Measurements from ENCODE around the gene TENT5C.

Gene TENT5C

DNA sequence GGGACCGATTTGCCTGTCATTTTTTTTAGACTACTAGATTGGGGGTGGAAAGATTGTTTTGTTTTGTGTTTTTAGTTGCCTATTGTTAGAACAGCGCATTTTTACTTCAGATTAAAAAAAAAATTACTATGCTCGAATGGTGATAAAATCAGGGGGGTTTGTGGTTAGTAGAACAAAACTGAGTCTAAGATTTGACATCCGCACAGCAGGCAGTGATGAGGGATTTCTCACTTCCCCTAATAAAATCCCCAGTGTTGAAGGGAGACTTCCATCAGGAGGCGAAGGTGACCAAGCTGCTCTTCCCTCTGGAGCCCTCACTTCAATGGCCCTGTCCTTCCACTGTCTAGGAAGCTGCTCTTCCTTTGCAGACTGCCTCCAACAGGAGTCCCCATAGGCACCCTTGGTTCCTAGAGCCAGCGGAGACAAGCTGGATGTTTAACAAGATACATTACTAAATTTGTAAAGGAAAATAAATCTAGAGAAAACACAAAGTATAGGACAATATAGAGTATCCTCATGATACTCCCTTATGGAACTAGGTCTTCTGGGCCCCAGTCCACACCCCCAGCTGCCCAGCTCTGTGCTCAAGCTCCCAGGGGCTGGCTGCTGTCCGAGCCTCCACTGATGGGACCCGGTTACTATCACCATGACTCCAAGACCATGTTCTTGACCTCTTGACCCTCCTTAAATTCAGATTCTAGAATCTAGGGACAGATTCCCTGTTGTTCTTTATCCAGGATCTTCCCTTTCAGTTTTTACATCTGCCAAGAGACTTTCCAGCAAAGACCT lies 31.0 kb downstream of the TENT5C start:
- no peak for TF ChIP-seq ZNF274 (IDR thresholded peaks at IDR 0.05; ENCODE audit: low read depth, low read length)
- H3K4me3 ChIP-seq (ENCODE audit: low read length): no peak overlapping the region

GRCh38 chr1:117638141-117638540 lies 32.3 kb downstream of the TENT5C start:
- no peak for TF ChIP-seq ZNF274 (IDR thresholded peaks at IDR 0.05; ENCODE audit: low read depth, low read length)

GRCh38 chr1:117638759-117639158 lies 32.9 kb downstream of the TENT5C start:
- no peak for TF ChIP-seq ZNF274 (IDR thresholded peaks at IDR 0.05; ENCODE audit: low read depth, low read length)
- H3K4me3 ChIP-seq (ENCODE audit: low read length): no peak overlapping the region

More at GRCh38 chr1:117638141-117638540, 32.3 kb downstream of the TENT5C start:
- no peak overlapping the region for H3K4me3 ChIP-seq (ENCODE audit: low read length)

DNA sequence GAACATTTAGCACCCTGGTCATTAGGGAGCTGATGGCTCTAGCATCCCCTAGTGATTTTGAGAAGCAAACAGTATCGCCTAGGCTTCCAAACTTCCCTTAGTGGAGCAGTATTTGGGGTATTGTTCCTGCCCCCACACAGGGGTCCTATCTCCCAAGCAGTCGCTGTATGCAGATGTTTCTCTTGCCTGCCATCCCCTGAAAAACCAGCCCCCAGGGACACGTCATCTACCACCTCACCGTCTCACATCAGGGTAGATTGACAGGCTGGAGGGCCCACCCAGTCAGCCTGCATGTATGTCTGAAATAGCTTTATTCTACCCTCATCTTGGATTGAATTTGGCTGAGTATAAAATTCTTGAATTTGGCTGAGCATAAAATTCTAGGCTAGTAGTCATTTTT lies 33.9 kb downstream of the TENT5C start:
- no peak for TF ChIP-seq ZNF274 (IDR thresholded peaks at IDR 0.05; ENCODE audit: low read depth, low read length)
- no peak overlapping the region for H3K4me3 ChIP-seq (ENCODE audit: low read length)

DNA sequence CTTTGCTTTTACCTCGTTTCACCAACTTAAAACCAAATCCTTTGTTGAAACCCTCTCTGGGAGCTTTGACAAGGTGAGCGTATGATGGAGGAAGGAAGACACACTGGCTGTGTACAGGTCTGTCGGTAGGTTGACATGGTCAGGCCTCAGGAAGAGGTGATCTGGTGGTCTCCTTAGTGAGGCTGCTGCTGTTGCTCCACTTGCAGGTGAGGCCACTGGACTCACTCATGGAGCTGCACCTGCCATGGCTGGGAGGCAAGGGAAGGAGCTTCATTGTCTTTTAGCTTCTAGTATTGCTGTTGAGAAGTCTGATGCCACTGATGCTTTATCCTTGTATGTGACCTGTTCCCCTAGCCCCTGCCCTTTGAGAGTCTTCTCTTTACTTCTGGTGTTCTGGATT lies 35.7 kb downstream of the TENT5C start:
- TF ChIP-seq ZNF274 (IDR thresholded peaks at IDR 0.05; ENCODE audit: low read depth, low read length): no peak
- no peak overlapping the region for H3K4me3 ChIP-seq (ENCODE audit: low read length)

GRCh38 chr1:117642963-117643362 lies 37.1 kb downstream of the TENT5C start:
- no peak for TF ChIP-seq ZNF274 (IDR thresholded peaks at IDR 0.05; ENCODE audit: low read depth, low read length)
- H3K4me3 ChIP-seq (ENCODE audit: low read length): no peak overlapping the region

- TF ChIP-seq ZNF274 (IDR thresholded peaks at IDR 0.05; ENCODE audit: low read depth, low read length): no peak
- no peak overlapping the region for H3K4me3 ChIP-seq (ENCODE audit: low read length)
Observed at GRCh38 chr1:117643601-117644000, 37.8 kb downstream of the TENT5C start.

DNA sequence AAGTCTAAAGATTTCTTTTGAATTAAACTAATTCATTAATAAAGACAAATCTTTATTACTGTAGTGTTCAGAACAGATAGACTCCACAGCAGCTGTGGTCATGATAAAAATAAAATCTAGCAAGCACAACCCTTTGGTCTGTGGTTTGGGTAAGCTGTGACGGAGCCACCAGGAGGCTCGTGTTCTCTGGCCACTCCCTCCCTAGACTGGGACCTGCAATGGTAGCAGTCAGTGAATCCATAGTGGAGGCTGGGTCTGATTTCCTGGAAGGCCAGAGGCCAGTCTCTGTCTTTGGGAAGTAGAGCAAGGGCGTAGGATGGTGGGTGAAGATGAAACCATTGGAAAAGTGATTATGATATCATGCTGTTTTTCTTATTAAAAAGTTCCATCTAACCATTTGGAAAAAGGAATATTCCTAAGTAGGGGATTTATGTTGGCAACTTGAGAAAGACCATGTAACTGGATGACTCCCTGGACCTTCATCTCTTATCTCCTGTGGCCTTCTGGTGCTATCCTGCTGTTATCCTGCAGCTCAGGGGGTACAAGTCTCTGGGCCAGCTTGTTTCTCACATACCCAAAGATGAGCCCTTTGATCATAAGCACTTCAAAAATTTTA lies 39.0 kb downstream of the TENT5C start:
- no peak for TF ChIP-seq ZNF274 (IDR thresholded peaks at IDR 0.05; ENCODE audit: low read depth, low read length)
- no peak overlapping the region for H3K4me3 ChIP-seq (ENCODE audit: low read length)

- no peak for TF ChIP-seq ZNF274 (IDR thresholded peaks at IDR 0.05; ENCODE audit: low read depth, low read length)
- H3K4me3 ChIP-seq (ENCODE audit: low read length): no peak overlapping the region
Observed at GRCh38 chr1:117645343-117645742, 39.5 kb downstream of the TENT5C start.

DNA sequence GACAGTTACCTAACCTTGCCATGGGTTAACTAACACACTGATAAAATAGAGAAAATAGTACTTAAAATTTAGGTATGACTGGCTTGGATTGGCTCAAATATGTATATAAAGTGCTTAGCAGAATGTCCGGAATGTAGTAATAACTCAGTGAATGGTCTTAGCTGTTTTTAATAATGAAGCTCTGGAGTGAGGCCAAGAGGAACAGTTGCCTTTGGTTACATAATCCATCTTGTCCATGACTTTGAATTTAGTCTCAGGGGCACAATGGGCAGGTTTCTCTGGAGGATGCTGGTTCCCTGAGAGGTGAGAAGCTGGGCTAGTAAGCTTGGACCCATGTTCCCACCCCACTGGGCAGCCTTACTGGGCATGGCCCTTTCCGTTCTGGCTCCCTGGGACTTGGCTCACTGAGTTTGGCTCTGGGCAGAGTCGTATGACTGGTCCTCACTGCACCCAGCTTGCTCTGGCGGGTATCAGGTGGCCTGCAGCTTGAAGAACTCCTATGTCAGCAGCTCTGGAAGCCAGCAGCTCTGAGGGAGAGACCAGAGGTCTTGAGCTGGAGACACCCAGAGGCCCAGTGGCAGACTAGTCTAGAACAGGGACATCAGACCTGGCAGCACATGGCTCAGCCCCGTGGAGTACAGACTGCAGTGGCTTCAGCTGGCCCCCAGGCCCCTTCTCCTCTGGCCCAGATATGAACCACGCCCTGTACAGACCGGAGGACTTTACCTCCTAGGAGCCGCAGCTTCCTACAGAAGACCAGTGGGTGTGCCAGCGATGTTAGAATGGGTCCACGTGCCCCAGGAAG lies 40.4 kb downstream of the TENT5C start:
- H3K4me3 ChIP-seq (ENCODE audit: low read length): no peak overlapping the region
- TF ChIP-seq ZNF274 (IDR thresholded peaks at IDR 0.05; ENCODE audit: low read depth, low read length): no peak

- H3K4me3 ChIP-seq (ENCODE audit: low read length): no peak overlapping the region
- no peak for TF ChIP-seq ZNF274 (IDR thresholded peaks at IDR 0.05; ENCODE audit: low read depth, low read length)
Observed at GRCh38 chr1:117646956-117647355, 41.1 kb downstream of the TENT5C start.

DNA sequence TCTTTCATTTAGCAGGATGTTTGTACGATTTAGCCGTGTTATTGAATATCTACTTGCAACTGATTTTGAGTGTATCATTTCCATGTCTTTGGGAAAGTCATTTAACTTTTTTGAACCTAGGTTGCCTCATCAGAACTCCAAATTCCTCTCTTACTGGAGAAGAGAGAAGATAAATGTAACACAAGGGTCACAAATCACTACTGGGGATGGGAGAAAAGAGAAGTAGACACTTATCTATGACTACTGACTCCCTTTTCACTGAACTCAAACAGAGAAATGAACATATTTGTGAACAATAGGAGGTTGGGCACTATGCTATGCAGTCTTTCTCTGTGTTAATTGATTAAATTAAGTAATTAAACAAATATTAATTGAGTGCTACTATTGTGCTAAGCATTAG lies 42.2 kb downstream of the TENT5C start:
- TF ChIP-seq ZNF274 (IDR thresholded peaks at IDR 0.05; ENCODE audit: low read depth, low read length): no peak
- no peak overlapping the region for H3K4me3 ChIP-seq (ENCODE audit: low read length)

DNA sequence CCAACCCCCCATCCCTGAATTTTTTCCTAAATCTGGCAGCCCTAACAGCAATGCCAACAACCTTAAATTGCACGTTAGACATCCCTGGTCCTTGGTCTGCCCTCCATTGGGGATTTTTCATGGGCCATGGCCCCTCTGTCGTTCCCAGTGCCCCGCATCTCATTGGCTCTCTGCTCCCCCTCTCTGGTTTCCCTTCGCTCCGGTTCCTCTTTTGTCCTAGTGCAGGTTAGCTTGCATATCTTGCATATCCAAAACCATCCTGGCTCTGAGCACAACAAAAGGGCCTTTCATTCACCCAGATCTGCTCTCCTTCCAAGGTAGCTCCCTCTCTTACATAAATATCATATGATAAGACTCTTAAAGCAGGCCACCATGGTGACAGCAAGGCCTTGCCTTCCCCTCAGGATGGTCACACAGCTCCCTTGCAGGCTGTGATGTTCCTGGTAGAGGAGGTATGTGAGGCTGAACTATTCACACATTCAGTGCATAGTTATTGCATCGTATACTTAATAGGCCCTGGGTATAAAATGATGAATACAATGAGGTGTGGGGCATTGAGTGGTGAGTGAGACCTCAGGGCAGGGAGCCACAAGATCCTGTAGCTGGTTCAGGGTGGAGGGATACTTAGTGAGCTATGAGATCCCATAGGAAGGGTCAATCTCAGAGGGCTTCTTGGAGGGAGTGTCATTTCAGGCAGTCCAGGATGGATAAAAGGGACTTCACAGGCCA lies 45.2 kb downstream of the TENT5C start:
- no peak overlapping the region for H3K4me3 ChIP-seq (ENCODE audit: low read length)
- no peak for TF ChIP-seq ZNF274 (IDR thresholded peaks at IDR 0.05; ENCODE audit: low read depth, low read length)

DNA sequence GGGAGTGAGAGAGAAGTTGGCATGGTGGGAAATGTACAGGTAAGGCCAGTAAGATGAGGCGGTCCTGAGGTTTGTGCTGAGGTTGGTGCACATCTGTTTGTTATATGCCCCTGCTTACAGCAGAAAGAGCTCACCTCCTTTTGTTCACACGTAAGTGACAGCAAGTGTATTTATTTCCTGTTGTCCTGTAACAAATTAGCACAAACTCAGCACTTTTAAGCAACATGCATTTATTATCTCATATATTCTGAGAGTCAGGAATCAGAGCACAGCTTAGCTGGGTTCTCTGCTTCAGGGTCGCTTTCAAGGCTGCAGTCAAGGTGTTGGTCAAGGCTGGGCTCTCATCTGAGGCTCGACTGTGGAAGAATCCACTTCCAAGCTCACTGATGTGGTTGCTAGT lies 45.8 kb downstream of the TENT5C start:
- no peak overlapping the region for H3K4me3 ChIP-seq (ENCODE audit: low read length)
- TF ChIP-seq ZNF274 (IDR thresholded peaks at IDR 0.05; ENCODE audit: low read depth, low read length): no peak
